Caco-2 (cell line): ENCODE data around the gene CHST2. TPM values are rescaled to one million over a fixed set of nuclear protein-coding genes. Genes with fewer than 3 reads are reported as not detected.

ENCODE experiments used
- BruUV-seq: library from RNA; stranded (reverse); fragments of 400-500 nt; replicated peaks from 2 replicates; lab custom pipeline; 2021; lab: Mats Ljungman, UMichigan
- CTCF ChIA-PET: fragments of 300-600 bp; sonication (Branson Sonifier 250); formaldehyde crosslinking; loops from one replicate; lab custom pipeline; 2022; ENCODE audit warnings: antibody characterized with exemption; lab: Charles Lee
- POLR2A ChIA-PET: fragments of 300-600 bp; sonication (Branson Sonifier 250); formaldehyde crosslinking; loops from one replicate; lab custom pipeline; 2022; ENCODE audit warnings: antibody characterized with exemption; lab: Charles Lee
- DNase-seq, 2 experiments: peaks; one replicate each; pipeline versions ENCODE4 v3.0.0 to v3.0.0-alpha.2; 2020 to 2022
- H3K27me3 ChIP-seq: replicated peaks from 2 replicates; pipeline ENCODE4 v1.6.0; 2011; ENCODE audit warnings: low read length; ENCODE audit not compliant: control insufficient read depth, insufficient read depth
- H3K36me3 ChIP-seq: 2 replicates; pipeline ENCODE4 v1.5.1; 2011; ENCODE audit warnings: low read length; ENCODE audit not compliant: control insufficient read depth, insufficient read depth
- H3K4me1 ChIP-seq: fragments of 250-450 bp; sonication (Bioruptor Pico); 2 replicates; pipeline ENCODE4 v1.5.1; 2020; ENCODE audit warnings: mild to moderate bottlenecking
- H3K4me3 ChIP-seq: 2 replicates; pipeline ENCODE4 v1.5.1; 2011; ENCODE audit warnings: low read depth, mild to moderate bottlenecking, control low read depth, low read length
- H3K9me3 ChIP-seq: fragments of 250-450 bp; sonication (Bioruptor Pico); 2 replicates; pipeline ENCODE4 v1.5.1; 2020; ENCODE audit warnings: mild to moderate bottlenecking, moderate library complexity
- H3K27ac Mint-ChIP-seq: one replicate; pipeline ENCODE4 v1.8.0; 2022; ENCODE audit warnings: mixed read lengths; ENCODE audit not compliant: unreplicated experiment
- H3K27me3 Mint-ChIP-seq: one replicate; pipeline ENCODE4 v1.8.0; 2022; ENCODE audit warnings: mixed read lengths; ENCODE audit not compliant: insufficient read depth, unreplicated experiment
- H3K36me3 Mint-ChIP-seq: one replicate; pipeline ENCODE4 v1.8.0; 2022; ENCODE audit warnings: mild to moderate bottlenecking, mixed read lengths; ENCODE audit not compliant: insufficient read depth, unreplicated experiment
- H3K4me1 Mint-ChIP-seq: one replicate; pipeline ENCODE4 v1.8.0; 2022; ENCODE audit warnings: low read depth, mixed read lengths; ENCODE audit not compliant: unreplicated experiment
- H3K4me3 Mint-ChIP-seq: one replicate; pipeline ENCODE4 v1.8.0; 2022; ENCODE audit warnings: mild to moderate bottlenecking, moderate library complexity, mixed read lengths; ENCODE audit not compliant: unreplicated experiment
- H3K9me3 Mint-ChIP-seq: one replicate; pipeline ENCODE4 v1.8.0; 2022; ENCODE audit warnings: mixed read lengths; ENCODE audit not compliant: unreplicated experiment
- intact Hi-C: fragments of 100-400 bp; cut with micrococcal nuclease; formaldehyde crosslinking; loops from one replicate; pipeline ENCODE4 v1.10.0; 2022; ENCODE audit not compliant: unreplicated experiment
- total RNA-seq: library from RNA; stranded (reverse); gene quantifications from 2 replicates; pipeline ENCODE4 v1.2.3, GENCODE V29; 2022
- TF ChIP-seq, protein P1 (sequence below), 2 experiments: fragments of 200-600 bp in 1 of 2; IDR thresholded peaks; 1 replicate in 1 of 2; 2 replicates in 1 of 2; pipeline versions ENCODE4 v1.5.1 to v1.8.0; 2011 to 2022; ENCODE audit warnings: antibody characterized with exemption in 1 of 2, control low read depth in 1 of 2, inconsistent platforms in 1 of 2, low read depth in 1 of 2, low read length in 1 of 2, mild to moderate bottlenecking in 1 of 2, moderate library complexity in 1 of 2; ENCODE audit not compliant: insufficient read depth in 1 of 2, severe bottlenecking in 1 of 2, unreplicated experiment in 1 of 2

Gene CHST2
- total RNA-seq, 1 experiment from 2014 or later, result not detected

DNA sequence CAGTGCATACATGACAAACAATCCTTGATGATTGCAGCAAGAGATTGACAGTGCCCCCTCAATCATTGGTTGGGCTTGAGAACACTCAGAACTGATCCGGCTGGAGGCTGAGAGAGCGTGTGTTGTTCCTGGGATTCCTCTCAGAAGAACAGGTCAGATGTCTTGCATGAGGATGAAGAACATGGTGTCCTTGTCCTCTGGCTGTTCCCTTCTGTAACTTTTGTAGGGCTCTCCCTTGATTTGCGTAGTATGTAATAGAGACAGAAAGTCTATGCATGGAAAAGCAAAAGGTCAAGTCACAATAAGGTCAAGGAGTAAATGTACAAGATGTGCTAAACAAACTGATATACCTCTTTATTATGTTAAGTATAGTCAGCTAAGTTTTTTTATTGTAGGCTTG is 8.2 kb downstream of the CHST2 start:
- POLR2A ChIA-PET, result no interaction called here
- intact Hi-C loops, result no loop called here

DNA sequence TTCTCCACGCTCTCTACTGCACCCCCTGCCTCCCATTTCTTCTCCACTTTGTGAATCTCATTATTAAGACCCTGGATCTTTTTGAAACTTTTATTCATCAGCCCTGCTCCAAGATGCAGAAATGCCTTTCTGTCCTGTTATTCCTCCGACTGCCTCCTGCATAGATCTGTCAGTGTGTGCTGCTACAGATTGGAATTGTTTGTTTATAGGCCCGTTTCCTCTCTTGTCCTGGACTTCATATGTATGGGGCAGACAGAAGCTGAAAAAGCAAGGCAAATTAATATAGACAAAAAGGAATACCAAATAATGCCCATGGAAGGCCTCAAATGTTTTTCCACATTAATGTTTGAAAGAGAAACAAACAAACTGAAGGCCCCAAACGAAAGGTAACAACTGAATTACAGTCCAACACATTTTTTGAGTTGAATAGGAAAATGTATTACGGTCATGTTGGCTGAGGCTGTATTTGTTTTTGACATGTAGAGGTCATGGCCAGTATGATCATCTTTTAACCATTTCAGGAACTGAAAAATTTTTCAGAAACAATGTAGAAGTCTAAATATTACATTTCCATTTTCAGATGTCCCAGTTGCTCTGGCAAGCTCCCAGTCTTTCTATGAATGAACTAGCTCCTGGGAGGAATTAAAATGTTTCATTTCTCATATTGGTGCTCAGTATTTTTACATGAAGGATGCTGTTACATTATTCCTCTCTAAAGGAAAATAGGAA is 8.8 kb downstream of the CHST2 start:
- H3K27me3 ChIP-seq, result no peaks in the 10 kb centered on the region
- intact Hi-C loops, result no loop called here
- TF ChIP-seq, protein P1, sequence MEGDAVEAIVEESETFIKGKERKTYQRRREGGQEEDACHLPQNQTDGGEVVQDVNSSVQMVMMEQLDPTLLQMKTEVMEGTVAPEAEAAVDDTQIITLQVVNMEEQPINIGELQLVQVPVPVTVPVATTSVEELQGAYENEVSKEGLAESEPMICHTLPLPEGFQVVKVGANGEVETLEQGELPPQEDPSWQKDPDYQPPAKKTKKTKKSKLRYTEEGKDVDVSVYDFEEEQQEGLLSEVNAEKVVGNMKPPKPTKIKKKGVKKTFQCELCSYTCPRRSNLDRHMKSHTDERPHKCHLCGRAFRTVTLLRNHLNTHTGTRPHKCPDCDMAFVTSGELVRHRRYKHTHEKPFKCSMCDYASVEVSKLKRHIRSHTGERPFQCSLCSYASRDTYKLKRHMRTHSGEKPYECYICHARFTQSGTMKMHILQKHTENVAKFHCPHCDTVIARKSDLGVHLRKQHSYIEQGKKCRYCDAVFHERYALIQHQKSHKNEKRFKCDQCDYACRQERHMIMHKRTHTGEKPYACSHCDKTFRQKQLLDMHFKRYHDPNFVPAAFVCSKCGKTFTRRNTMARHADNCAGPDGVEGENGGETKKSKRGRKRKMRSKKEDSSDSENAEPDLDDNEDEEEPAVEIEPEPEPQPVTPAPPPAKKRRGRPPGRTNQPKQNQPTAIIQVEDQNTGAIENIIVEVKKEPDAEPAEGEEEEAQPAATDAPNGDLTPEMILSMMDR (IDR thresholded peaks at IDR 0.05; ENCODE audit: insufficient read depth in 1 of 2, low read depth in 1 of 2, low read length in 1 of 2, severe bottlenecking in 1 of 2, unreplicated experiment in 1 of 2), result no peak
- Mint-ChIP-seq H3K4me1 (no peaks in the 10 kb centered on the region), H3K9me3 (no peaks in the 10 kb centered on the region), H3K27me3 (peaks cover 33% of the 10 kb centered on the region), H3K4me3 (no peak overlapping the region), H3K36me3 (no peaks in the 10 kb centered on the region), H3K27ac (no peak overlapping the region)
- CTCF ChIA-PET, result no interaction called here
- H3K4me3 ChIP-seq, result no peak overlapping the region
- no peaks in the 10 kb centered on the region for H3K9me3 ChIP-seq
- no peaks in the 10 kb centered on the region for H3K4me1 ChIP-seq
- BruUV-seq, result no TSS peak
- POLR2A ChIA-PET, result no interaction called here
- DNase-seq, result no peak
- no peaks in the 10 kb centered on the region for H3K36me3 ChIP-seq

More for the DNA sequence above, 8.2 kb downstream of the CHST2 start:
- no peak overlapping the region for H3K4me3 Mint-ChIP-seq
- H3K9me3 Mint-ChIP-seq, result no peaks in the 10 kb centered on the region
- TF ChIP-seq, protein P1 (IDR thresholded peaks at IDR 0.05; ENCODE audit: insufficient read depth in 1 of 2, low read depth in 1 of 2, low read length in 1 of 2, severe bottlenecking in 1 of 2, unreplicated experiment in 1 of 2), result no peak
- Histone ChIP-seq H3K27me3 (no peaks in the 10 kb centered on the region), H3K4me3 (no peak overlapping the region), H3K36me3 (no peaks in the 10 kb centered on the region), H3K4me1 (no peaks in the 10 kb centered on the region), H3K9me3 (no peaks in the 10 kb centered on the region)
- no peaks in the 10 kb centered on the region for H3K4me1 Mint-ChIP-seq
- peaks cover 33% of the 10 kb centered on the region for H3K27me3 Mint-ChIP-seq
- CTCF ChIA-PET, result no interaction called here
- no peak for DNase-seq
- no peak overlapping the region for H3K27ac Mint-ChIP-seq
- H3K36me3 Mint-ChIP-seq, result no peaks in the 10 kb centered on the region
- BruUV-seq, result no TSS peak

DNA sequence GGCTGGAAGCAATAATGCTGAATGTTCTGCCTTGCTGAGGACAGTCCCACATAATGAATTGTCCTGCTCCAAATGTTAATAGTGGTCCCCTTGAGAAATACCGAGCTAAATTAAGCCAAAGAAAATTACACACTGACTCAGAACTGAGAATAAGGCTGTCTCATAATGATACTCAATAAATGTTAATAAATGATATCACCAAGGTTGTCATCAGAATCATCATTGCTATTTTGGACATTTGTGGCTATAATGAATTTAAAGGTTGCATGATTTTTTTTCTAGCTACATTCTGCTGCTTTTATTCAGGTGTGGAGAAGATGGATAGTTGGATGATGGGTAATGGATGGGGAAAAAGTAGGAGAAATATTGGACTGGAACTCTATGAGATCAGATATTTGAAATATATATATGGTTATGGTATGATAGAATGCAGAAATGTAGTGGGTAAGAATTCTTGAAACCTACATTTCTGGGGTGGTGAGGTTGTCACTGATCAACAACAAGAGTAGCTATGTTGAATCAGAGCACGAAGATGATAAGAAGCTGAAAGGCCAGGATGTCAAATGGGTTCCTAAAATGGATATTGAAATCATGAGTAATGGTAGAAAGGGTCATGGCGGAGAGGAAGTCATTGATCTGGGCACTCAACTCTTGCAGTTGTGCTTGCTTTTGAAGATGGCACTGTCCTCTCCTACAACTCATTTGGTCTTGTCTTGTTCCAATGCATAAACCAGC is 12.8 kb downstream of the CHST2 start:
- DNase-seq, result no peak
- H3K27ac Mint-ChIP-seq, result no peak overlapping the region
- Histone ChIP-seq H3K36me3 (no peaks in the 10 kb centered on the region), H3K27me3 (no peaks in the 10 kb centered on the region), H3K9me3 (no peaks in the 10 kb centered on the region), H3K4me1 (no peaks in the 10 kb centered on the region), H3K4me3 (no peak overlapping the region)
- no peaks in the 10 kb centered on the region for H3K9me3 Mint-ChIP-seq
- ChIA-PET CTCF (no interaction called here), POLR2A (no interaction called here)
- H3K4me1 Mint-ChIP-seq, result no peaks in the 10 kb centered on the region
- H3K4me3 Mint-ChIP-seq, result no peak overlapping the region
- H3K36me3 Mint-ChIP-seq, result no peaks in the 10 kb centered on the region
- no TSS peak for BruUV-seq
- H3K27me3 Mint-ChIP-seq, result peaks cover 15% of the 10 kb centered on the region
- TF ChIP-seq, protein P1 (IDR thresholded peaks at IDR 0.05; ENCODE audit: insufficient read depth in 1 of 2, low read depth in 1 of 2, low read length in 1 of 2, severe bottlenecking in 1 of 2, unreplicated experiment in 1 of 2), result no peak
- intact Hi-C loops, result no loop called here
